HEK293 (cell line): ENCODE measurements around the gene DHRS11.

Experiments
- CTCF ChIA-PET: fragments of 350-600 bp; formaldehyde crosslinking; extraction: SDS; loops from one replicate; lab custom pipeline; 2021; ENCODE audit warnings: antibody characterized with exemption; lab: Yijun Ruan, JAX
- POLR2A ChIA-PET: fragments of 300-600 bp; formaldehyde crosslinking; extraction: SDS; loops from one replicate; lab custom pipeline; 2020; ENCODE audit warnings: antibody characterized with exemption, inconsistent platforms; lab: Yijun Ruan, JAX
- H3K27ac ChIP-seq: fragments of 200-500 bp; sonication (Bioruptor generic); 2 replicates; pipeline ENCODE4 v1.5.1; 2014; ENCODE audit warnings: low read depth, low read length, control low read depth, inconsistent platforms; ENCODE audit errors: extremely low read depth
- H3K36me3 ChIP-seq, 2 experiments: fragments of 200-500 bp in 1 of 2; sonication (Bioruptor generic) in 1 of 2; 1 replicate in 1 of 2; 2 replicates in 1 of 2; pipeline ENCODE4 v1.5.1; 2014 to 2017; ENCODE audit warnings: inconsistent platforms in 2 of 2, low read length in 2 of 2; ENCODE audit not compliant: control insufficient read depth in 2 of 2, insufficient read depth in 1 of 2
- H3K4me1 ChIP-seq: fragments of 200-500 bp; sonication (Bioruptor generic); 2 replicates; pipeline ENCODE4 v1.5.1; 2014; ENCODE audit warnings: mild to moderate bottlenecking, low read length, inconsistent platforms; ENCODE audit not compliant: control insufficient read depth, insufficient read depth
- H3K4me3 ChIP-seq: 2 replicates; pipeline ENCODE4 v1.5.1; 2011; ENCODE audit warnings: low read depth, mild to moderate bottlenecking, control low read depth, low read length, moderate library complexity
- H3K9me3 ChIP-seq: fragments of 200-500 bp; sonication (Bioruptor generic); 2 replicates; pipeline ENCODE4 v1.5.1; 2014; ENCODE audit warnings: low read depth, low read length, inconsistent platforms; ENCODE audit not compliant: control insufficient read depth, insufficient read depth
- EGR2 ChIP-seq: fragments of 450-650 bp; formaldehyde crosslinking; IDR thresholded peaks from 2 replicates; pipeline ENCODE4 v1.5.1; 2016; ENCODE audit warnings: low read depth, missing biosample characterization, missing genetic modification characterization
- GLI2 ChIP-seq: fragments of 450-650 bp; formaldehyde crosslinking; IDR thresholded peaks from 2 replicates; pipeline ENCODE4; 2017; ENCODE audit warnings: missing biosample characterization, missing genetic modification characterization, low read depth, borderline replicate concordance
- GLIS1 ChIP-seq: fragments of 450-650 bp; formaldehyde crosslinking; IDR thresholded peaks from 2 replicates; pipeline ENCODE4 v1.5.1; 2016; ENCODE audit warnings: missing biosample characterization, missing genetic modification characterization
- REPIN1 ChIP-seq: fragments of 450-650 bp; formaldehyde crosslinking; IDR thresholded peaks from 2 replicates; pipeline ENCODE4 v1.5.1; 2017; ENCODE audit warnings: missing biosample characterization, missing genetic modification characterization, low read depth
- TCF7L2 ChIP-seq: IDR thresholded peaks from 2 replicates; pipeline ENCODE4 v1.6.1; 2011; ENCODE audit warnings: low read depth, mild to moderate bottlenecking, inconsistent platforms, low read length, moderate library complexity, borderline replicate concordance
- YY1 ChIP-seq: fragments of 450-650 bp; formaldehyde crosslinking; IDR thresholded peaks from 2 replicates; pipeline ENCODE4 v1.5.1; 2018; ENCODE audit warnings: missing biosample characterization, missing genetic modification characterization
- ZBTB17 ChIP-seq: fragments of 450-650 bp; formaldehyde crosslinking; IDR thresholded peaks from 2 replicates; pipeline ENCODE4 v1.5.1; 2016; ENCODE audit warnings: missing biosample characterization, missing genetic modification characterization
- ZFHX2 ChIP-seq: fragments of 450-650 bp; formaldehyde crosslinking; conservative IDR thresholded peaks from 2 replicates; pipeline ENCODE4 v1.5.1; 2016; ENCODE audit warnings: missing biosample characterization, missing genetic modification characterization
- ZNF184 ChIP-seq: fragments of 450-650 bp; IDR thresholded peaks from 2 replicates; pipeline ENCODE4 v1.5.1; 2018; ENCODE audit warnings: missing biosample characterization, mild to moderate bottlenecking, missing genetic modification characterization
- ZNF214 ChIP-seq: fragments of 450-650 bp; formaldehyde crosslinking; IDR thresholded peaks from 2 replicates; pipeline ENCODE4 v1.5.1; 2017; ENCODE audit warnings: missing biosample characterization, mild to moderate bottlenecking, missing genetic modification characterization, borderline replicate concordance
- ZNF324 ChIP-seq: fragments of 450-650 bp; formaldehyde crosslinking; IDR thresholded peaks from 2 replicates; pipeline ENCODE4 v1.5.1; 2016; ENCODE audit warnings: missing biosample characterization, missing genetic modification characterization
- ZNF335 ChIP-seq: fragments of 450-650 bp; formaldehyde crosslinking; conservative IDR thresholded peaks from 2 replicates; pipeline ENCODE4 v1.5.1; 2016; ENCODE audit warnings: missing biosample characterization, missing genetic modification characterization
- ZNF366 ChIP-seq: fragments of 450-650 bp; formaldehyde crosslinking; conservative IDR thresholded peaks from 2 replicates; pipeline ENCODE4 v1.5.1; 2016; ENCODE audit warnings: missing biosample characterization, missing genetic modification characterization
- ZNF530 ChIP-seq: fragments of 450-650 bp; formaldehyde crosslinking; IDR thresholded peaks from 2 replicates; pipeline ENCODE4 v1.5.1; 2016; ENCODE audit warnings: low read depth, missing biosample characterization, missing genetic modification characterization
- ZNF549 ChIP-seq: fragments of 450-650 bp; IDR thresholded peaks from 2 replicates; pipeline ENCODE4 v1.5.1; 2018; ENCODE audit warnings: missing biosample characterization, missing genetic modification characterization, mild to moderate bottlenecking, inconsistent platforms, moderate library complexity
- ZNF585B ChIP-seq: fragments of 450-650 bp; formaldehyde crosslinking; IDR thresholded peaks from 2 replicates; pipeline ENCODE4 v1.5.1; 2016; ENCODE audit warnings: missing biosample characterization, missing genetic modification characterization
- ZNF621 ChIP-seq: fragments of 450-650 bp; formaldehyde crosslinking; IDR thresholded peaks from 2 replicates; pipeline ENCODE4 v1.5.1; 2017; ENCODE audit warnings: missing biosample characterization, missing genetic modification characterization
- ZNF707 ChIP-seq: fragments of 450-650 bp; formaldehyde crosslinking; IDR thresholded peaks from 2 replicates; pipeline ENCODE4 v1.5.1; 2016; ENCODE audit warnings: missing biosample characterization, missing genetic modification characterization
- ZSCAN30 ChIP-seq: fragments of 450-650 bp; IDR thresholded peaks from 2 replicates; pipeline ENCODE4 v1.5.1; 2018; ENCODE audit warnings: missing biosample characterization, mild to moderate bottlenecking, missing genetic modification characterization, moderate library complexity
- TF ChIP-seq, protein P1 (sequence below): fragments of 450-650 bp; formaldehyde crosslinking; IDR thresholded peaks from 2 replicates; pipeline ENCODE4 v1.5.1; 2017; ENCODE audit warnings: missing biosample characterization, missing genetic modification characterization
- TF ChIP-seq, protein P2 (sequence below): fragments of 450-650 bp; IDR thresholded peaks from 2 replicates; pipeline ENCODE4 v1.5.1; 2018; ENCODE audit warnings: missing biosample characterization, missing genetic modification characterization
- TF ChIP-seq, protein P3 (sequence below): fragments of 450-650 bp; formaldehyde crosslinking; IDR thresholded peaks from 2 replicates; pipeline ENCODE4 v1.5.1; 2016; ENCODE audit warnings: missing biosample characterization, missing genetic modification characterization, low read depth
- TF ChIP-seq, protein P4 (sequence below): fragments of 450-650 bp; formaldehyde crosslinking; optimal IDR thresholded peaks from 2 replicates; pipeline ENCODE3; 2016; ENCODE audit warnings: missing biosample characterization, mild to moderate bottlenecking, missing genetic modification characterization
- TF ChIP-seq, protein P5 (sequence below): fragments of 450-650 bp; formaldehyde crosslinking; IDR thresholded peaks from 2 replicates; pipeline ENCODE4 v1.5.1; 2016; ENCODE audit warnings: missing biosample characterization, missing genetic modification characterization
- TF ChIP-seq, protein P6 (sequence below): fragments of 450-650 bp; formaldehyde crosslinking; IDR thresholded peaks from 2 replicates; pipeline ENCODE4 v1.5.1; 2016; ENCODE audit warnings: missing biosample characterization, missing genetic modification characterization, low read depth

Gene DHRS11

DNA sequence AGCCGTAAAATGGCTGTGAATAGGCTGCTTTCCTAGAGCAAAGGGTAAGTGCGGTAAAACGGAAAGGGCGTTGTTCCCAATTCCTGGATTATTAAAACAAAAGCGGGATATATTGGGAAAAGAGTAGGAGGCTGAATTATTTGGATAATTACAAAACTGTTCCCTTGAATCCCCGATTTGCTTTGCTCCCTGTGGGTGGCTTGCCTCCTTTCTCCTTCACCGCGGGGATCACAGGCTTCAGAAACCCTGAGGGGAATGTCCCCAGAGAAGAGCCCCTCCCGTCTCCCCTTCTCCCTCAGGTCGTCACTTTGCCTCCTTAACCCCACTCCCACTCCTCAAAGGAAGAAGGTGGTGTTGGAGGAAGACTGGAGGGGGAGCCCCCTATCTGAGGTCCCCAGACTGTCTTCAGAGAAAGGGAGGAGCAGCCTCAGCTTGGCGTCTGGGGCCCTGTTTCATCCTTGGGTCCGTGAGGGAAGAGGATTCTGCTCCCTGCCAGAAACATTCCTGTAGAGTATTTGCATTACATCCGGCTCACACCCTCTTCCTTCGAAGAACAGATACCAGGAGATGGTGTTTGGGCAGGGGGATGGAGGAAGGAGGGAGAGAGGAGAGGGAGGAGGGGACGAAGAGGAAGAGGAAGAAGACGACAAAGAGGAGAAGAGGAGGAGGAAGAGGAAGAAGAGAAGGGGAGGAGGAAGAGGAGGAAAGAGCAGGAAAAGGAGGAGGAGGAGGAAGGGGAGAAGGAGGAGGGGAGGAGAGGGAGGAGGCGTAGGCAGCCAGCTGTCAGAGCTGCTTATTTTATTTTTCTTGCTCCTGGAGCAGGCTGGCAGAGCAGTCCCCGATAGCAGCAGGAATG is 41.5 kb downstream of the DHRS11 start:
- CTCF ChIA-PET, result interaction anchor here (1.0 to 8.6 kb wide), 6 partner anchors 8 to 422 kb away, joined by 4 to 84 read pairs (median 8); no protein-coding TSS in a partner anchor
- no peak overlapping the region for H3K27ac ChIP-seq
- H3K36me3 ChIP-seq, result no peaks in the 10 kb centered on the region
- H3K4me1 ChIP-seq, result no peaks in the 10 kb centered on the region
- no peak overlapping the region for H3K4me3 ChIP-seq
- POLR2A ChIA-PET, result interaction anchor here (0.6 kb wide), 2 partner anchors 93 to 125 kb away, joined by 4 read pairs; no protein-coding TSS in a partner anchor
- TF ChIP-seq ZFHX2 (tag by site-specific recombination) (peak; percentile 87), ZBTB17 (tag by site-specific recombination) (no peak; the same call in 1 of the 2 replicates), ZNF366 (tag by site-specific recombination) (peak; percentile 46; the same call in 1 of the 2 replicates), ZSCAN30 (tag by site-specific recombination) (no peak), ZNF214 (no peak), EGR2 (peak; percentile 96)
- TF ChIP-seq, protein P1, sequence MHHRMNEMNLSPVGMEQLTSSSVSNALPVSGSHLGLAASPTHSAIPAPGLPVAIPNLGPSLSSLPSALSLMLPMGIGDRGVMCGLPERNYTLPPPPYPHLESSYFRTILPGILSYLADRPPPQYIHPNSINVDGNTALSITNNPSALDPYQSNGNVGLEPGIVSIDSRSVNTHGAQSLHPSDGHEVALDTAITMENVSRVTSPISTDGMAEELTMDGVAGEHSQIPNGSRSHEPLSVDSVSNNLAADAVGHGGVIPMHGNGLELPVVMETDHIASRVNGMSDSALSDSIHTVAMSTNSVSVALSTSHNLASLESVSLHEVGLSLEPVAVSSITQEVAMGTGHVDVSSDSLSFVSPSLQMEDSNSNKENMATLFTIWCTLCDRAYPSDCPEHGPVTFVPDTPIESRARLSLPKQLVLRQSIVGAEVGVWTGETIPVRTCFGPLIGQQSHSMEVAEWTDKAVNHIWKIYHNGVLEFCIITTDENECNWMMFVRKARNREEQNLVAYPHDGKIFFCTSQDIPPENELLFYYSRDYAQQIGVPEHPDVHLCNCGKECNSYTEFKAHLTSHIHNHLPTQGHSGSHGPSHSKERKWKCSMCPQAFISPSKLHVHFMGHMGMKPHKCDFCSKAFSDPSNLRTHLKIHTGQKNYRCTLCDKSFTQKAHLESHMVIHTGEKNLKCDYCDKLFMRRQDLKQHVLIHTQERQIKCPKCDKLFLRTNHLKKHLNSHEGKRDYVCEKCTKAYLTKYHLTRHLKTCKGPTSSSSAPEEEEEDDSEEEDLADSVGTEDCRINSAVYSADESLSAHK (tag by site-specific recombination), result no peak
- TF ChIP-seq, protein P2, sequence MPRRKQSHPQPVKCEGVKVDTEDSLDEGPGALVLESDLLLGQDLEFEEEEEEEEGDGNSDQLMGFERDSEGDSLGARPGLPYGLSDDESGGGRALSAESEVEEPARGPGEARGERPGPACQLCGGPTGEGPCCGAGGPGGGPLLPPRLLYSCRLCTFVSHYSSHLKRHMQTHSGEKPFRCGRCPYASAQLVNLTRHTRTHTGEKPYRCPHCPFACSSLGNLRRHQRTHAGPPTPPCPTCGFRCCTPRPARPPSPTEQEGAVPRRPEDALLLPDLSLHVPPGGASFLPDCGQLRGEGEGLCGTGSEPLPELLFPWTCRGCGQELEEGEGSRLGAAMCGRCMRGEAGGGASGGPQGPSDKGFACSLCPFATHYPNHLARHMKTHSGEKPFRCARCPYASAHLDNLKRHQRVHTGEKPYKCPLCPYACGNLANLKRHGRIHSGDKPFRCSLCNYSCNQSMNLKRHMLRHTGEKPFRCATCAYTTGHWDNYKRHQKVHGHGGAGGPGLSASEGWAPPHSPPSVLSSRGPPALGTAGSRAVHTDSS (tag by site-specific recombination), result peak; percentile 76
- TF ChIP-seq, protein P3, sequence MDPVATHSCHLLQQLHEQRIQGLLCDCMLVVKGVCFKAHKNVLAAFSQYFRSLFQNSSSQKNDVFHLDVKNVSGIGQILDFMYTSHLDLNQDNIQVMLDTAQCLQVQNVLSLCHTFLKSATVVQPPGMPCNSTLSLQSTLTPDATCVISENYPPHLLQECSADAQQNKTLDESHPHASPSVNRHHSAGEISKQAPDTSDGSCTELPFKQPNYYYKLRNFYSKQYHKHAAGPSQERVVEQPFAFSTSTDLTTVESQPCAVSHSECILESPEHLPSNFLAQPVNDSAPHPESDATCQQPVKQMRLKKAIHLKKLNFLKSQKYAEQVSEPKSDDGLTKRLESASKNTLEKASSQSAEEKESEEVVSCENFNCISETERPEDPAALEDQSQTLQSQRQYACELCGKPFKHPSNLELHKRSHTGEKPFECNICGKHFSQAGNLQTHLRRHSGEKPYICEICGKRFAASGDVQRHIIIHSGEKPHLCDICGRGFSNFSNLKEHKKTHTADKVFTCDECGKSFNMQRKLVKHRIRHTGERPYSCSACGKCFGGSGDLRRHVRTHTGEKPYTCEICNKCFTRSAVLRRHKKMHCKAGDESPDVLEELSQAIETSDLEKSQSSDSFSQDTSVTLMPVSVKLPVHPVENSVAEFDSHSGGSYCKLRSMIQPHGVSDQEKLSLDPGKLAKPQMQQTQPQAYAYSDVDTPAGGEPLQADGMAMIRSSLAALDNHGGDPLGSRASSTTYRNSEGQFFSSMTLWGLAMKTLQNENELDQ, result no peak
- TF ChIP-seq, protein P4, sequence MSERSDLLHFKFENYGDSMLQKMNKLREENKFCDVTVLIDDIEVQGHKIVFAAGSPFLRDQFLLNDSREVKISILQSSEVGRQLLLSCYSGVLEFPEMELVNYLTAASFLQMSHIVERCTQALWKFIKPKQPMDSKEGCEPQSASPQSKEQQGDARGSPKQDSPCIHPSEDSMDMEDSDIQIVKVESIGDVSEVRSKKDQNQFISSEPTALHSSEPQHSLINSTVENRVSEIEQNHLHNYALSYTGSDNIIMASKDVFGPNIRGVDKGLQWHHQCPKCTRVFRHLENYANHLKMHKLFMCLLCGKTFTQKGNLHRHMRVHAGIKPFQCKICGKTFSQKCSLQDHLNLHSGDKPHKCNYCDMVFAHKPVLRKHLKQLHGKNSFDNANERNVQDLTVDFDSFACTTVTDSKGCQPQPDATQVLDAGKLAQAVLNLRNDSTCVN (tag by site-specific recombination), result no peak
- H3K9me3 ChIP-seq, result no peaks in the 10 kb centered on the region

DNA sequence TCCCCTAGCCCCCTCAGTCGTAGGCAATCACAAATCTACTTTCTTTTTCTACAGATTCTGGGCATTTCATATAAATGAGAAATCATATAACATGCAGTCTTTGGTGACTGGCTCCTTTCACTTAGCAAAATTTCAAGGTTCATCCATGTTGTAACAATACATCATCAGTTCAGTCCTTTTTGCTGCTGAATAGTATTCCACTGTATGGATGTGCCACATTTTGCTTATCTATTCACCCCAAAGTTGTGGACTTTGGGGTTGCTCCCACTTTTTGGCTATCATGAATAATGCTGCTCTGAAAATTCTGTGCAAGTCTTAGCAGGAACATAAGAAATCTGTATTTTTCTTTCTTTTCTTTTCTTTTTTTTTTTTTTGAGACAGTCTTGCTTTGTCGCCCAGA is 48.7 kb downstream of the DHRS11 start:
- H3K4me1 ChIP-seq, result peaks cover 6% of the 10 kb centered on the region
- POLR2A ChIA-PET, result interaction anchor here (0.5 kb wide), 1 partner anchor 1918 kb away, joined by 3 read pairs; no protein-coding TSS in a partner anchor
- CTCF ChIA-PET, result interaction anchor here (0.6 kb wide), 1 partner anchor 572 kb away, joined by 4 read pairs; no protein-coding TSS in a partner anchor
- no peak overlapping the region for H3K27ac ChIP-seq
- no peaks in the 10 kb centered on the region for H3K36me3 ChIP-seq
- H3K9me3 ChIP-seq, result no peaks in the 10 kb centered on the region
- no peak overlapping the region for H3K4me3 ChIP-seq
- no peak for TF ChIP-seq GLI2 (tag by site-specific recombination)
- TF ChIP-seq REPIN1, result no peak
- no peak for TF ChIP-seq ZNF549
- TF ChIP-seq YY1 (tag by site-specific recombination), result no peak
- no peak for TF ChIP-seq TCF7L2
- TF ChIP-seq GLIS1, result no peak
- TF ChIP-seq ZNF335 (tag by site-specific recombination), result no peak
- TF ChIP-seq ZNF324 (tag by site-specific recombination), result no peak
- no peak for TF ChIP-seq ZNF214
- TF ChIP-seq ZNF621 (tag by site-specific recombination), result no peak
- TF ChIP-seq, protein P5, sequence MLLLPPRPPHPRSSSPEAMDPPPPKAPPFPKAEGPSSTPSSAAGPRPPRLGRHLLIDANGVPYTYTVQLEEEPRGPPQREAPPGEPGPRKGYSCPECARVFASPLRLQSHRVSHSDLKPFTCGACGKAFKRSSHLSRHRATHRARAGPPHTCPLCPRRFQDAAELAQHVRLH (tag by site-specific recombination), result 0 out of 2 replicates have a peak, but pooled peaks have one; percentile 9
- TF ChIP-seq ZNF184 (tag by site-specific recombination), result no peak
- TF ChIP-seq ZNF707 (tag by site-specific recombination), result no peak
- no peak for TF ChIP-seq ZNF585B (tag by site-specific recombination)
- TF ChIP-seq, protein P6, sequence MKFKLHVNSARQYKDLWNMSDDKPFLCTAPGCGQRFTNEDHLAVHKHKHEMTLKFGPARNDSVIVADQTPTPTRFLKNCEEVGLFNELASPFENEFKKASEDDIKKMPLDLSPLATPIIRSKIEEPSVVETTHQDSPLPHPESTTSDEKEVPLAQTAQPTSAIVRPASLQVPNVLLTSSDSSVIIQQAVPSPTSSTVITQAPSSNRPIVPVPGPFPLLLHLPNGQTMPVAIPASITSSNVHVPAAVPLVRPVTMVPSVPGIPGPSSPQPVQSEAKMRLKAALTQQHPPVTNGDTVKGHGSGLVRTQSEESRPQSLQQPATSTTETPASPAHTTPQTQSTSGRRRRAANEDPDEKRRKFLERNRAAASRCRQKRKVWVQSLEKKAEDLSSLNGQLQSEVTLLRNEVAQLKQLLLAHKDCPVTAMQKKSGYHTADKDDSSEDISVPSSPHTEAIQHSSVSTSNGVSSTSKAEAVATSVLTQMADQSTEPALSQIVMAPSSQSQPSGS (tag by site-specific recombination), result no peak
- TF ChIP-seq ZNF530 (tag by site-specific recombination), result no peak
